Measurements from ENCODE around the gene B3GNT5.

Gene B3GNT5

GRCh38 chr3:183296944-183297343 lies 43.9 kb downstream of the B3GNT5 start:
- DNase-seq = no peak

GRCh38 chr3:183298701-183299153 lies 45.7 kb downstream of the B3GNT5 start:
- peak; percentile 83 for DNase-seq

- no peak for DNase-seq
Measured at GRCh38 chr3:183299976-183300375, 46.9 kb downstream of the B3GNT5 start.

GRCh38 chr3:183300996-183301562 lies 48.0 kb downstream of the B3GNT5 start:
- DNase-seq = no peak

- DNase-seq = no peak
Measured at GRCh38 chr3:183301937-183302580, 49.0 kb downstream of the B3GNT5 start.

GRCh38 chr3:183303690-183304089 lies 50.6 kb downstream of the B3GNT5 start:
- DNase-seq = no peak

GRCh38 chr3:183306798-183307671 lies 54.0 kb downstream of the B3GNT5 start:
- DNase-seq = peak; percentile 79

GRCh38 chr3:183307749-183308148 lies 54.7 kb downstream of the B3GNT5 start:
- DNase-seq = no peak

- DNase-seq = no peak
Measured at GRCh38 chr3:183308751-183309150, 55.7 kb downstream of the B3GNT5 start.

- DNase-seq = no peak
Measured at GRCh38 chr3:183309276-183309675, 56.2 kb downstream of the B3GNT5 start.

GRCh38 chr3:183310936-183311335 lies 57.9 kb downstream of the B3GNT5 start:
- no peak for DNase-seq

GRCh38 chr3:183312433-183312832 lies 59.4 kb downstream of the B3GNT5 start:
- no peak for DNase-seq

- no peak for DNase-seq
Measured at GRCh38 chr3:183313351-183313750, 60.3 kb downstream of the B3GNT5 start.

- DNase-seq = no peak
Measured at GRCh38 chr3:183313764-183314163, 60.7 kb downstream of the B3GNT5 start.

GRCh38 chr3:183315739-183316138 lies 62.7 kb downstream of the B3GNT5 start:
- DNase-seq = no peak

- DNase-seq = no peak
Measured at GRCh38 chr3:183317271-183317670, 64.2 kb downstream of the B3GNT5 start.

GRCh38 chr3:183317886-183318865 lies 65.1 kb downstream of the B3GNT5 start:
- no peak for DNase-seq

GRCh38 chr3:183318877-183319276 lies 65.8 kb downstream of the B3GNT5 start:
- DNase-seq = no peak

GRCh38 chr3:183319371-183319770 lies 66.3 kb downstream of the B3GNT5 start:
- DNase-seq = no peak
